Neutrophil (primary cell): ENCODE data around the gene PABPC3.

ENCODE experiments used
- H3K27ac ChIP-seq: fragments of 200-600 bp; sonication (generic); 2 replicates; pipeline ENCODE4 v1.5.1; 2016; ENCODE audit warnings: mild to moderate bottlenecking, moderate library complexity
- H3K27me3 ChIP-seq: fragments of 200-600 bp; sonication (generic); 2 replicates; pipeline ENCODE4 v1.6.0; 2016; ENCODE audit warnings: mild to moderate bottlenecking
- H3K36me3 ChIP-seq: fragments of 200-600 bp; sonication (generic); 2 replicates; pipeline ENCODE4 v1.5.1; 2017
- H3K4me1 ChIP-seq, 2 experiments: fragments of 200-600 bp in 1 of 2; sonication (generic) in 1 of 2; 1 replicate in 1 of 2; 2 replicates in 1 of 2; pipeline versions ENCODE4 v1.5.1 to v1.6.1; 2013 to 2016; ENCODE audit warnings: low read depth in 1 of 2, low read length in 1 of 2, mild to moderate bottlenecking in 1 of 2, moderate library complexity in 1 of 2; ENCODE audit not compliant: control insufficient read depth in 1 of 2, insufficient read depth in 1 of 2
- H3K4me3 ChIP-seq, 2 experiments: fragments of 200-600 bp in 1 of 2; sonication (generic) in 1 of 2; 1 replicate in 1 of 2; 2 replicates in 1 of 2; pipeline ENCODE4 v1.5.1; 2013 to 2016; ENCODE audit warnings: low read depth in 1 of 2, low read length in 1 of 2, mild to moderate bottlenecking in 1 of 2, moderate library complexity in 1 of 2
- H3K9me3 ChIP-seq: fragments of 200-600 bp; sonication (generic); 2 replicates; pipeline ENCODE4 v1.5.1; 2016
- TF ChIP-seq, protein P1 (sequence below): fragments of 200-600 bp; sonication (generic); IDR thresholded peaks from 2 replicates; pipeline ENCODE4 v1.5.1; 2016; ENCODE audit warnings: antibody characterized with exemption

PABPC3 gene

GRCh38 chr13:25059958-25060357 is 36.0 kb upstream of the PABPC3 start:
- Histone ChIP-seq H3K27ac (no peak overlapping the region), H3K9me3 (no peaks in the 10 kb centered on the region), H3K4me1 (no peaks in the 10 kb centered on the region), H3K27me3 (peaks cover 3% of the 10 kb centered on the region), H3K4me3 (no peak overlapping the region), H3K36me3 (no peaks in the 10 kb centered on the region)
- TF ChIP-seq, protein P1, sequence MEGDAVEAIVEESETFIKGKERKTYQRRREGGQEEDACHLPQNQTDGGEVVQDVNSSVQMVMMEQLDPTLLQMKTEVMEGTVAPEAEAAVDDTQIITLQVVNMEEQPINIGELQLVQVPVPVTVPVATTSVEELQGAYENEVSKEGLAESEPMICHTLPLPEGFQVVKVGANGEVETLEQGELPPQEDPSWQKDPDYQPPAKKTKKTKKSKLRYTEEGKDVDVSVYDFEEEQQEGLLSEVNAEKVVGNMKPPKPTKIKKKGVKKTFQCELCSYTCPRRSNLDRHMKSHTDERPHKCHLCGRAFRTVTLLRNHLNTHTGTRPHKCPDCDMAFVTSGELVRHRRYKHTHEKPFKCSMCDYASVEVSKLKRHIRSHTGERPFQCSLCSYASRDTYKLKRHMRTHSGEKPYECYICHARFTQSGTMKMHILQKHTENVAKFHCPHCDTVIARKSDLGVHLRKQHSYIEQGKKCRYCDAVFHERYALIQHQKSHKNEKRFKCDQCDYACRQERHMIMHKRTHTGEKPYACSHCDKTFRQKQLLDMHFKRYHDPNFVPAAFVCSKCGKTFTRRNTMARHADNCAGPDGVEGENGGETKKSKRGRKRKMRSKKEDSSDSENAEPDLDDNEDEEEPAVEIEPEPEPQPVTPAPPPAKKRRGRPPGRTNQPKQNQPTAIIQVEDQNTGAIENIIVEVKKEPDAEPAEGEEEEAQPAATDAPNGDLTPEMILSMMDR, result no peak

DNA sequence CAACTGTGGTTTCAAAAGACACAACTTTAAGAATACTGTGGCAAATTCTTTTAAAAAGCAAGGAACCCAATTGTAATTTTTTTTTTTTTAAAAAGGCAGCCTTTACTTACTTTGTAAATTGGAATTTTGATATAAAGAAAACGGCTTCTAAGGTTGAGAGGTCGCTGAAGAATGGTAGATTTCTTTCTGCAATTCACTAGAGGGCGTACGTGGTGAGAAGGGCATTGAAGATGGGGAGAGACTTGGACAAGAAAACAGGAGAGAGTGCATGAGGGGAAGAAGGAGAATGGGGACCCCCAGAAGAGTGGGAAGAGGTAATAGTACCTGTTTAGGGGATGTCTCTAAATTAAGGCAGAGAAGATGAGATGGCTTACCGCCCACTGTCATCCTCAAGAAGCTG is 33.5 kb upstream of the PABPC3 start:
- no peaks in the 10 kb centered on the region for H3K4me1 ChIP-seq
- TF ChIP-seq, protein P1, result no peak

GRCh38 chr13:25064396-25064795 is 31.5 kb upstream of the PABPC3 start:
- no peak overlapping the region for H3K4me3 ChIP-seq
- no peak overlapping the region for H3K27ac ChIP-seq
- H3K9me3 ChIP-seq, result no peaks in the 10 kb centered on the region
- TF ChIP-seq, protein P1, result no peak
- H3K27me3 ChIP-seq, result peaks cover 8% of the 10 kb centered on the region
- no peaks in the 10 kb centered on the region for H3K36me3 ChIP-seq
- H3K4me1 ChIP-seq, result no peaks in the 10 kb centered on the region

More for the DNA sequence above, 33.5 kb upstream of the PABPC3 start:
- Histone ChIP-seq H3K9me3 (no peaks in the 10 kb centered on the region), H3K4me3 (no peak overlapping the region), H3K27me3 (peaks cover 7% of the 10 kb centered on the region), H3K36me3 (no peaks in the 10 kb centered on the region), H3K27ac (no peak overlapping the region)

- H3K4me1 ChIP-seq, result no peaks in the 10 kb centered on the region
- no peak overlapping the region for H3K27ac ChIP-seq
- TF ChIP-seq, protein P1, result no peak
- peaks cover 19% of the 10 kb centered on the region for H3K27me3 ChIP-seq
- H3K9me3 ChIP-seq, result no peaks in the 10 kb centered on the region
- no peaks in the 10 kb centered on the region for H3K36me3 ChIP-seq
- H3K4me3 ChIP-seq, result no peak overlapping the region
These were observed 29.8 kb upstream of the PABPC3 start for GRCh38 chr13:25065974-25066770.

GRCh38 chr13:25067064-25067463 is 28.9 kb upstream of the PABPC3 start:
- H3K4me1 ChIP-seq, result no peaks in the 10 kb centered on the region
- TF ChIP-seq, protein P1, result no peak
- no peaks in the 10 kb centered on the region for H3K9me3 ChIP-seq
- H3K4me3 ChIP-seq, result no peak overlapping the region
- H3K36me3 ChIP-seq, result no peaks in the 10 kb centered on the region
- H3K27me3 ChIP-seq, result peaks cover 22% of the 10 kb centered on the region
- no peak overlapping the region for H3K27ac ChIP-seq
